Central memory CD4-positive, alpha-beta T cell (primary cell): ENCODE results near the gene OBSL1.

Experiments
- DNase-seq: peaks from one replicate; pipeline ENCODE4 v3.0.0; 2022

The OBSL1 gene

DNA sequence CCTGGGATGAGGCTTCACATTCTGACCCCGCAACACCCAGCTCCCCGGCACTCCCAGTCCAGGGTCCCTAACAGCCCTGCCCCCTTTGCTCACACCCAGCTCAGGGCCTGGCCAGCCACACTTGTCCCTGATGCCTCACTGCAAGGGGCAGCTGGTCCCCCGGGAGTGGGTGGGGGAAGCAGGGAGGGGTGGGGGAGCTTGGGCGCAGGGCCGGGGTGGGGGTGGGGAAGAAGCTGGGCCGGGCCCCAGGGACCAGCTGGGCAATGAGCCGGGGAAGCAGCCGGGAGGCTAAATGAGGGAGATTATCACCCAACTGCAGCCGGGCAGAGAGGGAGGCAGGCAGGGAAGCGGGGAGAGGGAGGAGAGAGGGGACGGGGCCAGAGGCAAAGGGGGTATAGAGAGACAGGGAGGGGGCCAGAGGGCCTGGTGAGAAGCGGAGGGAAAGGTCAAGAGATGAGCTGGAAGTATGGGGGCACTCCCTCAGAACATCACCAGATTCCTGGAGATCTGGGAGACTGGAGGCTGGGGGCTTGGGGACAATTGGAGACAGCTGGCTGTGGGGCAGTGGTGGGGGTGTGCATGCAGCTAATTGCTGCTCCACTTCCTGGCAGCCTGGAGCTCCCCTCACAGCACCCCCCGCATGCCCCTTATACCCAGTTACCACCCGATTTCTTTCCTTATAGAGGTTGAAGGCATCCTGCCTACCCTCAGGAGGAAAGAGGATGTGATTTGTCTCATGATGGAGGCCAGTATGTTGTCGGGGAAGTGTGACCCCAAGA is 59.6 kb downstream of the OBSL1 start:
- DNase-seq: no peak

DNA sequence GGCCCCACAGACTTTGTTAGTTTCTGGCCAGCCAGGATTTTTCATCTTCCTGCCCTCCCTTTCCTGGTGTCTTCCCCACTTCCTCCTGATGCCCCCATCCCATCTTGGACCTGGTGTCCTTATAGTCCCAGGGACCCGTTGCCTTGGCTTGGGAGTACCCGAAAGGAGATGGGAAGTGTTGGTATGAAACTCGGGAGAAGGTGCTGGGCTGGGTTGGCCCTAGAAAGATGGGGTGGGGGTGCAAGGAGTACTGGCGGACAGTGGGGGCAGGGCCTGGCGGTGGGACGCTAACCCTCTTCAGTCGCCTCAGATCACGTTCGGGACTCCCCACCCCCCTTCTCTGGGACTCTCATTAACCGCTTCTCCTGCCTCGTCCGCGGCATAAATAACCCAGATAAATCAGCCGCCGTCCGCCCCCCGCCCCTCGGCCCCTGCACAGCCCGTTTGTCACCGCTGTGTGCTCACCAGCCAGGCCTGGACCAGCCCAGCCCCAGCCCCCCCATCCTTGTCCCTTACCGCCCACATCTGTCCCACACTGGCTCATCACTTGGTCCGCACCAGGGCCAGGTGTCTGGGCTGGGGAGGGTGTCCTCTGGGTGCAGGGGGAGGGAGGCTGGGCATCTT is 60.7 kb downstream of the OBSL1 start:
- DNase-seq: no peak

- DNase-seq: peak; percentile 39
Measured at GRCh38 chr2:219509780-219510511, 61.4 kb downstream of the OBSL1 start.

- DNase-seq: no peak
Measured at GRCh38 chr2:219508971-219509779, 62.2 kb downstream of the OBSL1 start.

GRCh38 chr2:219508444-219508734 is 63.0 kb downstream of the OBSL1 start:
- no peak for DNase-seq

GRCh38 chr2:219507581-219508443 is 63.5 kb downstream of the OBSL1 start:
- DNase-seq: no peak

DNA sequence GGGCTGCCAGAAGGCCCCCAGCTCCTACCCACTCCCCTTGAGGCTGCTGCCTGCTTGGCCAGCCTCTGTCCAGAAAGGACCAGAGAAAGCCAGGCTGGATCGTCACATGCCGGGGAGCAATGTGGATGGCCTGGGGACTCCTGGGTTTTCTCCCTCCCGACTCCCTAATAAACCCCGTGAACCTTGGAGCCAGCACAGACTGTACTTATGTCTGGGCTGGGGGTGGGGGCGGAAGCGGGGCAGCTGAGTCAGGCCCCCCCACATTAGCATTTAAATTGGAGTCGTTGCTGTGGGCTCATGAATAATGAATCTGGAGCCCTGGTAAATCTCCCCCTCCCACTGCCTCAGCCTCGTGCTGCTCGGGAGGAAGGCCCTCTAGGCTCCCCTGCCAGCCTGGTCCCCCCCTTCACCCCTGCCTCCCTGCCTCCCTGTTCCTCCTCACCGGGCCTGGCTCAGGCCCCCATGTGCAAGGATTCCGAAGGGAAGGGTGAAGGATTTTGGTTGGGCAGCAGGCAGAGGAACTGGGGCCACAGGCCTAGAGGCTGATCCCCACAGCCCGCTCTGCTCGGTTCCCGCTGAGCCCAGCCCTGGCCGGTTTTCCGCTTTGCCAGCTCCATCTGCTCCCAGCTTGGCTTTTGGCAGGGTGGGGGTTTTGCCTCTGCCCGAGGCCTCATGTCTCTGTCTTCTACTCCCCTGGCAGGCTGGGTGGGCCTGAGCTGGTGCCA is 64.4 kb downstream of the OBSL1 start:
- DNase-seq: no peak

DNA sequence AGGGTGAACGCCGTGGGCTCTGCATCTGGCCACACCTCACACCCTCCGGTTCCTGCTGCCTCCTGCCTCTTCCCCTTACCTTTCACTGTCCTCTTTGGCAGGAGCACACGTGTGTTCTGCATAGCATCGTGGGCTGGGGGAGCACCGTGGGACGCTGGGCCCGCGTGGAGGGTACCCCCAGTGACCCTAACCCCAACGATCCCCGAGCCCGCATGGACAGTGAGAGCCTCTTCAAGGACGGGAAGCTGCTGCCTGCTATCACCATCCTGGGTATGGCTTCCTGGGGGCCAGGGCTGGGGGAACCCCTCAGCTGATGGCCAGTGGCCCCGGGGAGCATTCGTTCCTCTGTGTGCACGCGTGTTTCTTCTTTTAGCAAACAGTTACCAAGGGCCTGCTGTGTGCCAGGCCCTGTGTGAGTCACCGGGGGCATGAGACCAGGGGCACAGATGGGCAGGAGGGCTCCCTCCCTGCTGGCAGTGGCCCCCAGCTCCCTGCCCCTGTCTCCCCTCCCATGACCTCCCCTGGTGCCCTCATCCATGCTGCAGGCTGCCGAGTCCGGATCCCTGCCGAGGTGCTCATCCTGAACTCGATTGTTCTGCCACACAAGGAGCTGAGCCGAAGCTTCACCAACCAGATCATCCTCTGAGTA is 65.1 kb downstream of the OBSL1 start:
- DNase-seq: no peak

- no peak for DNase-seq
Measured at GRCh38 chr2:219505585-219505984, 65.8 kb downstream of the OBSL1 start.

GRCh38 chr2:219502618-219503017 is 68.7 kb downstream of the OBSL1 start:
- DNase-seq: no peak

DNA sequence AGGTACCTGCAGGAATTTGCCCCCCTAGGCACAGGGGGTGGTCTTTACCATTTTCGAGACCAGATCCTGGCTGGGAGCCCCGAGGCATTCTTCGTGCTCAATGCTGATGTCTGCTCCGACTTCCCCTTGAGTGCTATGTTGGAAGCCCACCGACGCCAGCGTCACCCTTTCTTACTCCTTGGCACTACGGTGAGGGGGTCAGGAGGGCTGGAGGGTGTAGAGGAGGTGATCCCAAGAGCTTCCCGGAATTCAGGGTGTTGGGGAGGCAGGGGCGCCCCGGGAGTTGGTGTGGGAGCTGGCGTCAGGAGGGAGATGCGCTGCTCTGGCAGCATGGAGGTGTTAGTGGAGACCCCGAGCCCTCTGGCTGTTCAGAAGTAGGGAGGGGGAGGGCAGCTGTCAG is 69.5 kb downstream of the OBSL1 start:
- no peak for DNase-seq
